ENCODE measurements around the gene CD209. TPM values are rescaled to one million over a fixed set of nuclear protein-coding genes. Genes with fewer than 3 reads are reported as not detected.

Gene CD209
- total RNA-seq, 2 experiments from 2014 or later, result not detected

- no peak for ATAC-seq (ENCODE audit: poor library complexity)
- POLR2A ChIA-PET, result no interaction called here
These were observed 30.7 kb upstream of the CD209 start for GRCh38 chr19:7778081-7778480.

DNA sequence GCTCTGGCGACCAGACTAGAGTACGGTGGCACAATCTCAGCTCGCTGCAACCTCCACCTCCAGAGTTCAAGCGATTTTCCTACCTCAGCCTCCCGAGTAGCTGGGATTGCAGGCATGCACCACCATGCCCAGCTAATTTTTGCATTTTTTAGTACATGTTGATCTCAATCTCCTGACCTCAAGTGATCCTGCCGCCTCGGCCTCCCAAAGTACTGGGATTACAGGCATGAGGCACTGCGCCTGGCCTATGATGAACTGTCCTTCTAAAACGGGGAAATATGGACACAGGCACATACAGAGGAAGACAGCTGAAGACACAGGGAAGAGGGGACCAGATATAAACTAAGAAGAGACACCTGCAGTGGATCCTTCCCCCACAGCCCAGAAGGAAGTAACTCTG is 28.4 kb upstream of the CD209 start:
- H3K9me3 Mint-ChIP-seq, result no peaks in the 10 kb centered on the region
- peaks cover 16% of the 10 kb centered on the region for H3K4me1 Mint-ChIP-seq (ENCODE audit: low read depth)
- POLR2A ChIA-PET, result no interaction called here
- peaks cover 5% of the 10 kb centered on the region for H3K27me3 Mint-ChIP-seq
- intact Hi-C loops (cut with DNase I, micrococcal nuclease), result no loop called here
- Histone ChIP-seq H3K4me1 (ENCODE audit: insufficient read depth, low read length) (peaks cover 12% of the 10 kb centered on the region), H3K36me3 (ENCODE audit: insufficient read depth, low read length) (no peaks in the 10 kb centered on the region), H3K4me3 (ENCODE audit: low read length) (no peak overlapping the region), H3K27ac (ENCODE audit: low read depth in 1 of 2, low read length in 2 of 2) (no peak overlapping the region), H3K9me3 (ENCODE audit: control insufficient read depth in 1 of 2, insufficient read depth in 1 of 2, low read length in 2 of 2) (peaks cover 0 to 8% of the 10 kb centered on the region in 2 experiments), H3K27me3 (ENCODE audit: control insufficient read depth in 1 of 2, insufficient read depth in 2 of 2, low read length in 2 of 2) (no peaks in the 10 kb centered on the region)
- no peak overlapping the region for H3K27ac Mint-ChIP-seq
- no peak for DNase-seq
- CTCF ChIA-PET, result no interaction called here
- no peaks in the 10 kb centered on the region for H3K36me3 Mint-ChIP-seq (ENCODE audit: low read depth)
- no peak for ATAC-seq (ENCODE audit: poor library complexity)
- H3K4me3 Mint-ChIP-seq, result no peak overlapping the region
- TF ChIP-seq, protein P1, sequence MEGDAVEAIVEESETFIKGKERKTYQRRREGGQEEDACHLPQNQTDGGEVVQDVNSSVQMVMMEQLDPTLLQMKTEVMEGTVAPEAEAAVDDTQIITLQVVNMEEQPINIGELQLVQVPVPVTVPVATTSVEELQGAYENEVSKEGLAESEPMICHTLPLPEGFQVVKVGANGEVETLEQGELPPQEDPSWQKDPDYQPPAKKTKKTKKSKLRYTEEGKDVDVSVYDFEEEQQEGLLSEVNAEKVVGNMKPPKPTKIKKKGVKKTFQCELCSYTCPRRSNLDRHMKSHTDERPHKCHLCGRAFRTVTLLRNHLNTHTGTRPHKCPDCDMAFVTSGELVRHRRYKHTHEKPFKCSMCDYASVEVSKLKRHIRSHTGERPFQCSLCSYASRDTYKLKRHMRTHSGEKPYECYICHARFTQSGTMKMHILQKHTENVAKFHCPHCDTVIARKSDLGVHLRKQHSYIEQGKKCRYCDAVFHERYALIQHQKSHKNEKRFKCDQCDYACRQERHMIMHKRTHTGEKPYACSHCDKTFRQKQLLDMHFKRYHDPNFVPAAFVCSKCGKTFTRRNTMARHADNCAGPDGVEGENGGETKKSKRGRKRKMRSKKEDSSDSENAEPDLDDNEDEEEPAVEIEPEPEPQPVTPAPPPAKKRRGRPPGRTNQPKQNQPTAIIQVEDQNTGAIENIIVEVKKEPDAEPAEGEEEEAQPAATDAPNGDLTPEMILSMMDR (IDR thresholded peaks at IDR 0.05), result no peak

More at GRCh38 chr19:7778081-7778480, 30.7 kb upstream of the CD209 start:
- no peak overlapping the region for H3K27ac ChIP-seq (ENCODE audit: low read depth in 1 of 2, low read length in 2 of 2)
- Mint-ChIP-seq H3K27me3 (peaks cover 12% of the 10 kb centered on the region), H3K36me3 (ENCODE audit: low read depth) (no peaks in the 10 kb centered on the region), H3K4me3 (no peak overlapping the region), H3K27ac (no peak overlapping the region), H3K9me3 (no peaks in the 10 kb centered on the region), H3K4me1 (ENCODE audit: low read depth) (peaks cover 4% of the 10 kb centered on the region)
- peak in 1 of 14 experiments; percentile 11 for DNase-seq
- TF ChIP-seq, protein P1 (IDR thresholded peaks at IDR 0.05), result no peak
- intact Hi-C loops (cut with DNase I, micrococcal nuclease), result no loop called here
- peaks cover 0 to 8% of the 10 kb centered on the region in 2 experiments for H3K9me3 ChIP-seq (ENCODE audit: control insufficient read depth in 1 of 2, insufficient read depth in 1 of 2, low read length in 2 of 2)
- no peak overlapping the region for H3K4me3 ChIP-seq (ENCODE audit: low read length)
- CTCF ChIA-PET, result no interaction called here
- H3K36me3 ChIP-seq (ENCODE audit: insufficient read depth, low read length), result no peaks in the 10 kb centered on the region
- H3K4me1 ChIP-seq (ENCODE audit: insufficient read depth, low read length), result peaks cover 5% of the 10 kb centered on the region
- peaks cover 0 to 4% of the 10 kb centered on the region in 2 experiments for H3K27me3 ChIP-seq (ENCODE audit: control insufficient read depth in 1 of 2, insufficient read depth in 2 of 2, low read length in 2 of 2)

- Mint-ChIP-seq H3K27ac (no peak overlapping the region), H3K4me3 (no peak overlapping the region), H3K9me3 (no peaks in the 10 kb centered on the region), H3K4me1 (ENCODE audit: low read depth) (peaks cover 16% of the 10 kb centered on the region), H3K27me3 (peaks cover 5% of the 10 kb centered on the region), H3K36me3 (ENCODE audit: low read depth) (no peaks in the 10 kb centered on the region)
- Histone ChIP-seq H3K27me3 (ENCODE audit: control insufficient read depth in 1 of 2, insufficient read depth in 2 of 2, low read length in 2 of 2) (no peaks in the 10 kb centered on the region), H3K4me1 (ENCODE audit: insufficient read depth, low read length) (peaks cover 12% of the 10 kb centered on the region), H3K36me3 (ENCODE audit: insufficient read depth, low read length) (no peaks in the 10 kb centered on the region), H3K27ac (ENCODE audit: low read depth in 1 of 2, low read length in 2 of 2) (no peak overlapping the region), H3K9me3 (ENCODE audit: control insufficient read depth in 1 of 2, insufficient read depth in 1 of 2, low read length in 2 of 2) (no peaks in the 10 kb centered on the region), H3K4me3 (ENCODE audit: low read length) (no peak overlapping the region)
- TF ChIP-seq, protein P1 (IDR thresholded peaks at IDR 0.05), result no peak
- POLR2A ChIA-PET, result interaction anchor here (1.3 kb wide), 1 partner anchor 93 kb away, joined by 4 read pairs; no protein-coding TSS in a partner anchor
- intact Hi-C loops (cut with DNase I, micrococcal nuclease), result no loop called here
- DNase-seq (no peak), ATAC-seq (ENCODE audit: poor library complexity) (no peak)
- CTCF ChIA-PET, result no interaction called here
These were observed 26.5 kb upstream of the CD209 start for GRCh38 chr19:7773841-7774240.

Measured in CD4-positive, alpha-beta T cell (primary cell).